A549 (cell line): ENCODE results near the gene DNASE2. TPM values are rescaled to one million over a fixed set of nuclear protein-coding genes. Genes with fewer than 3 reads are reported as not detected.

Experiments
- ATAC-seq, 2 experiments: fragments of 200-7000 bp in 1 of 2; fragments of >200 bp in 1 of 2; cut with Nextera tagmentation in 1 of 2; cut with Tn5 transposase in 1 of 2; 3 replicates each; pipeline versions ENCODE4 v1.8.0 to v1.9.1; 2018 to 2020; ENCODE audit warnings: mild to moderate bottlenecking in 1 of 2, moderate library complexity in 1 of 2
- CTCF ChIA-PET: fragments of 300-600 bp; sonication (Branson Sonifier 250); formaldehyde crosslinking; extraction: SDS; loops from one replicate; lab custom pipeline; 2021; ENCODE audit warnings: antibody characterized with exemption, inconsistent platforms; lab: Yijun Ruan, JAX
- POLR2A ChIA-PET: fragments of 350-600 bp; formaldehyde crosslinking; extraction: SDS; loops from one replicate; lab custom pipeline; 2021; ENCODE audit warnings: antibody characterized with exemption, inconsistent platforms; lab: Yijun Ruan, JAX
- DNase-seq, 2 experiments: peaks; one replicate each; pipeline versions ENCODE4 v3.0.0 to v3.0.0-alpha.2; 2011 to 2016; ENCODE audit warnings: low read depth in 1 of 2, low spot score in 1 of 2
- FAIRE-seq: peaks from 2 replicates; lab custom pipeline; 2011; peaks lifted over from hg19 to GRCh38; lab: Jason Lieb, UNC
- H3K27ac ChIP-seq, 2 experiments: fragments of >200 bp; sonication (Bioruptor Twin); formaldehyde crosslinking; 3 replicates each; pipeline ENCODE4 v1.5.1; 2016 to 2017
- H3K4me1 ChIP-seq: fragments of >200 bp; sonication (Bioruptor Twin); formaldehyde crosslinking; 3 replicates; pipeline ENCODE4 v1.6.1; 2016
- H3K4me2 ChIP-seq: fragments of >200 bp; sonication (Bioruptor Twin); formaldehyde crosslinking; 3 replicates; pipeline ENCODE4 v1.6.1; 2016
- H3K4me3 ChIP-seq: fragments of >200 bp; sonication (Bioruptor Twin); formaldehyde crosslinking; 3 replicates; pipeline ENCODE4 v1.5.1; 2016
- H3K9me3 ChIP-seq: fragments of >200 bp; sonication (Bioruptor Twin); formaldehyde crosslinking; 3 replicates; pipeline ENCODE4 v1.6.1; 2016
- CBX8 ChIP-seq: fragments of 200-600 bp; sonication (generic); IDR thresholded peaks from 2 replicates; pipeline ENCODE4 v1.6.1; 2016
- EHMT2 ChIP-seq: fragments of 200-600 bp; sonication (generic); IDR thresholded peaks from 2 replicates; pipeline ENCODE4 v1.6.1; 2016; ENCODE audit warnings: antibody characterized with exemption, low read depth, mild to moderate bottlenecking, moderate library complexity
- FOXS1 ChIP-seq: fragments of 250-450 bp; sonication (Bioruptor Pico); IDR thresholded peaks from 2 replicates; pipeline ENCODE4 v1.5.0; 2020; ENCODE audit warnings: mild to moderate bottlenecking, moderate library complexity
- GATA3 ChIP-seq: IDR thresholded peaks from 2 replicates; pipeline ENCODE4 v1.6.1; 2012; ENCODE audit warnings: borderline replicate concordance
- HDAC2 ChIP-seq: fragments of 200-600 bp; sonication (generic); IDR thresholded peaks from 2 replicates; pipeline ENCODE4 v1.6.1; 2016
- HEYL ChIP-seq: fragments of 250-450 bp; sonication (Bioruptor Pico); IDR thresholded peaks from 2 replicates; pipeline ENCODE4 v1.8.0; 2021; ENCODE audit warnings: mild to moderate bottlenecking, moderate library complexity
- HMGXB4 ChIP-seq: fragments of 250-450 bp; sonication (Bioruptor Pico); IDR thresholded peaks from 2 replicates; pipeline ENCODE4 v1.5.0; 2021; ENCODE audit warnings: mild to moderate bottlenecking, moderate library complexity, borderline replicate concordance
- MAZ ChIP-seq: fragments of 150-350 bp; IDR thresholded peaks from 2 replicates; pipeline ENCODE4 v1.6.1; 2014; ENCODE audit warnings: antibody characterized with exemption, low read depth, low read length, borderline replicate concordance
- NFE2L2 ChIP-seq: fragments of 150-350 bp; conservative IDR thresholded peaks from 2 replicates; pipeline ENCODE4 v1.6.1; 2014; ENCODE audit warnings: low read length
- NR3C1 ChIP-seq: fragments of >200 bp; sonication (Bioruptor Twin); formaldehyde crosslinking; IDR thresholded peaks from 3 replicates; pipeline ENCODE4 v1.6.1; 2017
- POLR2AphosphoS2 ChIP-seq: conservative IDR thresholded peaks from 2 replicates; pipeline ENCODE4 v1.6.1; 2012; ENCODE audit warnings: low read length, improper control_type of control experiment, inconsistent platforms
- RAD21 ChIP-seq, 2 experiments: fragments of >200 bp in 1 of 2; sonication (Bioruptor Twin) in 1 of 2; formaldehyde crosslinking in 1 of 2; IDR thresholded peaks in 1 of 2; conservative IDR thresholded peaks in 1 of 2; 2 replicates in 1 of 2; 3 replicates in 1 of 2; pipeline ENCODE4 v1.6.1; 2012 to 2018; ENCODE audit warnings: inconsistent platforms in 1 of 2
- SREBF2 ChIP-seq: fragments of 450-650 bp; IDR thresholded peaks from 2 replicates; pipeline ENCODE4 v1.6.1; 2014; ENCODE audit warnings: mild to moderate bottlenecking, moderate library complexity
- TP53 ChIP-seq: fragments of 250-450 bp; sonication (Bioruptor Pico); IDR thresholded peaks from 2 replicates; pipeline ENCODE4 v1.5.0; 2021; ENCODE audit warnings: mild to moderate bottlenecking, moderate library complexity
- WGBS: methylation state at CpG from one replicate; pipeline ENCODE4 v1.1.6; 2017; ENCODE audit errors: missing lambda C conversion rate; 5-methylcytosine and 5-hydroxymethylcytosine counted together
- polyA plus RNA-seq, 4 experiments: library from polyadenylated mRNA; depleted of rRNA in 3 of 4; stranded (reverse); fragments of >200 nt; fragmentation: RNase III in 1 of 4; extraction: RNeasy Plus Mini Kit Qiagen cat#74134 plus additional on column Dnase treatment in 1 of 4; gene quantifications; 2 replicates in 3 of 4; 3 replicates in 1 of 4; pipeline ENCODE4 v1.2.3, GENCODE V29; 2011 to 2017
- TF ChIP-seq, protein P1 (sequence below): fragments of >200 bp; sonication (Bioruptor Twin); formaldehyde crosslinking; IDR thresholded peaks from 3 replicates; pipeline ENCODE4 v1.6.1; 2016
- TF ChIP-seq, protein P2 (sequence below): fragments of >200 bp; sonication (Bioruptor Twin); formaldehyde crosslinking; IDR thresholded peaks from 3 replicates; pipeline ENCODE4 v1.5.1; 2016
- TF ChIP-seq, protein P3 (sequence below): fragments of 250-450 bp; sonication (Bioruptor Pico); IDR thresholded peaks from 2 replicates; pipeline ENCODE4 v1.5.0; 2020; ENCODE audit warnings: low read depth, mild to moderate bottlenecking, moderate library complexity

DNASE2 gene
- polyA plus RNA-seq, 2 of the 4 experiments (the other 2 are of a cell fraction), result 15.7 to 24.9 TPM

DNA sequence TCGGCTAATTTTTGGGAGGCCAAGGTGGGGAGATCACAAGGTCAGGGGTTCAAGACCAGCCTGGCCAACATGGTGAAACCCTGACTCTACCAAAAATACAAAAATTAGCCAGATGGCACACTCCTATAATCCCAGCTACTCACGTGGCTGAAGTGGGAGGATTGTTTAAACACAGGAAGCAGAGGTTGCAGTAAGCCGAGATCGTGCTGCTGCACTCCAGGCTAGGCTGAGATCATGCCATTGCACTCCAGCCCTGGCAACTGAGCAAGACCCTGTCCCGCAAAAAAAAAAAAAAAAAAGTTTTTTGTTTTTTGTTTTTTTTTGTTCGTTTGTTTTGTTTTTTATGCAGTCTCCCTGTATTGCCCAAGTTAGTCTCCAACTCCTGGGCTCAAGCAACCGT lies 21.7 kb downstream of the DNASE2 start (continued):
- TF ChIP-seq TP53, result no peak
- TF ChIP-seq RAD21 (conservative IDR thresholded peaks at IDR 0.05 in 1 of 2, IDR thresholded peaks at IDR 0.05 in 1 of 2), result no peak
- no peak for TF ChIP-seq MAZ

DNA sequence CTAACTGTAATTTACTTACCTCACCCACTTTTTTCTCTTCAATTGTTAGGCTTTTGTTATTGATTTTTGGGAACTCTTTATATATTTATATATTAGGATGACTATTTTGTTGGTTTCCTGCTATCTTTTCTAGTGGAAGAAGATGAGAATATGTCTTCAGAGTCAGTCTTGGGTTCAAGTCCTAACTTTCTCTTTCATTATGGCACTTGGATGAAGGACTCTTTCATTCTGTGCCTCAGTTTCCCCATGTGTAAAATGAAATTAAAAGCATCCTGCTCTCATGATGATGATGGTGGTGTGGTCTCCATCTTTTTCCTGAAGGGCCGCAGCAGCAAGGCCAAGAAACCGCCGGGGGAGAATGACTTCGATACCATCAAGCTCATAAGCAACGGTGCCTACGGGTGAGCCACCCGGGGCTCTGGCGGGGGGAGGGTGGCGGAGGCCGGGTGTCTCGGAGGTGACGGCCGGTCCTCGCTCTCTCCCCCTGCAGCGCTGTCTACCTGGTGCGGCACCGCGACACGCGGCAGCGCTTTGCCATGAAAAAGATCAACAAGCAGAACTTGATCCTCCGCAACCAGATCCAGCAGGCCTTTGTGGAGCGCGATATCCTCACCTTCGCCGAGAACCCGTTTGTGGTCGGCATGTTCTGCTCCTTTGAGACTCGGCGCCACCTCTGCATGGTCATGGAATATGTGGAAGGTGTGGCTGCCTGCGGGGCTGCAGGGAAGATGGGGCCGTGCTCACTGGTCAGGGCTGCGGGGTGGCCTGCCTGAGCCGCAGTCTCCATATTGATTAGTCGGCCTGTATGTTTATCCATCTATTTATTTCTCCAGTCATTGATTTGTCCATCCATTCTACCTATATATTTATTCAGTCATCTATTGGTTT lies 23.0 kb downstream of the DNASE2 start:
- CTCF ChIA-PET, result interaction anchor here (0.6 to 2.6 kb wide), 3 partner anchors 11 to 101 kb away, joined by 4 to 17 read pairs (median 4); no protein-coding TSS in a partner anchor
- no peak for FAIRE-seq
- no peak overlapping the region for H3K4me3 ChIP-seq
- no peak overlapping the region for H3K27ac ChIP-seq
- WGBS, result 90% methylated on average over 33 of the region's 35 CpGs
- TF ChIP-seq HDAC2 (no peak), HMGXB4 (CRISPR knock-in tag) (no peak), FOXS1 (CRISPR knock-in tag) (no peak), HEYL (CRISPR knock-in tag) (no peak)
- TF ChIP-seq, protein P1, sequence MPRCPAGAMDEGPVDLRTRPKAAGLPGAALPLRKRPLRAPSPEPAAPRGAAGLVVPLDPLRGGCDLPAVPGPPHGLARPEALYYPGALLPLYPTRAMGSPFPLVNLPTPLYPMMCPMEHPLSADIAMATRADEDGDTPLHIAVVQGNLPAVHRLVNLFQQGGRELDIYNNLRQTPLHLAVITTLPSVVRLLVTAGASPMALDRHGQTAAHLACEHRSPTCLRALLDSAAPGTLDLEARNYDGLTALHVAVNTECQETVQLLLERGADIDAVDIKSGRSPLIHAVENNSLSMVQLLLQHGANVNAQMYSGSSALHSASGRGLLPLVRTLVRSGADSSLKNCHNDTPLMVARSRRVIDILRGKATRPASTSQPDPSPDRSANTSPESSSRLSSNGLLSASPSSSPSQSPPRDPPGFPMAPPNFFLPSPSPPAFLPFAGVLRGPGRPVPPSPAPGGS, result no peak
- POLR2A ChIA-PET, result interaction anchor here (0.6 kb wide), 1 partner anchor 1444 kb away, joined by 3 read pairs; no protein-coding TSS in a partner anchor
- no peaks in the 10 kb centered on the region for H3K9me3 ChIP-seq
- no peak for DNase-seq
- no peak for ATAC-seq
- no peaks in the 10 kb centered on the region for H3K4me1 ChIP-seq
- no peak overlapping the region for H3K4me2 ChIP-seq

DNA sequence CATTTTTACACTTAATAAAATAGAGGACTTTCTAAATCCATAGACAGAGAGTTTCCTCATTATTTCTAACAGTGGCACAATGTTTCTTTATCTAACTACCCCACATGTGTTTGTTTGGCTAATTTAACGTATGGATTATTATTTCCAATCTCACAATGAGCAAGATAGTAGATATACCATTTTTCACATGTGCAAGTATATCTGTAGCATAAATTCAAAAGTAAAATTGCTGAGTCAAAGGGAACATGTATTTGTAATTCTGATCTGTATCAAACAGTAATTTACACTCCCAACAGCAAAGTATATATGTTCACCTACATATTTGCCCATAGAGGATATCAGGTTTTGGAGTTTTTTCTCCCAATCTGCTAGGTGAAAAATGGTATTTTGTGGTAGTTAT lies 24.6 kb downstream of the DNASE2 start:
- Histone ChIP-seq H3K4me2 (no peak overlapping the region), H3K4me1 (no peaks in the 10 kb centered on the region), H3K9me3 (no peaks in the 10 kb centered on the region), H3K27ac (no peak overlapping the region), H3K4me3 (no peak overlapping the region)
- ChIA-PET CTCF (interaction anchor here (2.6 kb wide), 1 partner anchor 9 kb away, joined by 17 read pairs; no protein-coding TSS in a partner anchor), POLR2A (no interaction called here)
- DNase-seq, result no peak
- FAIRE-seq, result no peak
- ATAC-seq, result no peak
- TF ChIP-seq POLR2AphosphoS2, result no peak
- no peak for TF ChIP-seq EHMT2
- TF ChIP-seq MAZ, result no peak
- no peak for TF ChIP-seq RAD21 (conservative IDR thresholded peaks at IDR 0.05 in 1 of 2, IDR thresholded peaks at IDR 0.05 in 1 of 2)
- no peak for TF ChIP-seq NFE2L2
- no peak for TF ChIP-seq SREBF2
- TF ChIP-seq NR3C1, result no peak
- TF ChIP-seq GATA3, result no peak
- TF ChIP-seq, protein P2, sequence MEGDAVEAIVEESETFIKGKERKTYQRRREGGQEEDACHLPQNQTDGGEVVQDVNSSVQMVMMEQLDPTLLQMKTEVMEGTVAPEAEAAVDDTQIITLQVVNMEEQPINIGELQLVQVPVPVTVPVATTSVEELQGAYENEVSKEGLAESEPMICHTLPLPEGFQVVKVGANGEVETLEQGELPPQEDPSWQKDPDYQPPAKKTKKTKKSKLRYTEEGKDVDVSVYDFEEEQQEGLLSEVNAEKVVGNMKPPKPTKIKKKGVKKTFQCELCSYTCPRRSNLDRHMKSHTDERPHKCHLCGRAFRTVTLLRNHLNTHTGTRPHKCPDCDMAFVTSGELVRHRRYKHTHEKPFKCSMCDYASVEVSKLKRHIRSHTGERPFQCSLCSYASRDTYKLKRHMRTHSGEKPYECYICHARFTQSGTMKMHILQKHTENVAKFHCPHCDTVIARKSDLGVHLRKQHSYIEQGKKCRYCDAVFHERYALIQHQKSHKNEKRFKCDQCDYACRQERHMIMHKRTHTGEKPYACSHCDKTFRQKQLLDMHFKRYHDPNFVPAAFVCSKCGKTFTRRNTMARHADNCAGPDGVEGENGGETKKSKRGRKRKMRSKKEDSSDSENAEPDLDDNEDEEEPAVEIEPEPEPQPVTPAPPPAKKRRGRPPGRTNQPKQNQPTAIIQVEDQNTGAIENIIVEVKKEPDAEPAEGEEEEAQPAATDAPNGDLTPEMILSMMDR, result no peak
- TF ChIP-seq, protein P3, sequence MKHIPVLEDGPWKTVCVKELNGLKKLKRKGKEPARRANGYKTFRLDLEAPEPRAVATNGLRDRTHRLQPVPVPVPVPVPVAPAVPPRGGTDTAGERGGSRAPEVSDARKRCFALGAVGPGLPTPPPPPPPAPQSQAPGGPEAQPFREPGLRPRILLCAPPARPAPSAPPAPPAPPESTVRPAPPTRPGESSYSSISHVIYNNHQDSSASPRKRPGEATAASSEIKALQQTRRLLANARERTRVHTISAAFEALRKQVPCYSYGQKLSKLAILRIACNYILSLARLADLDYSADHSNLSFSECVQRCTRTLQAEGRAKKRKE (CRISPR knock-in tag), result no peak
- no peak for TF ChIP-seq CBX8
- WGBS, result 81% methylated on average over 1 of the region's 1 CpG
